Lower leg skin (tissue), 3 donors: ENCODE results near the gene SLC6A14.

Experiments used
- POLR2A ChIP-seq, 2 donors: fragments of 450-650 bp; IDR thresholded peaks; one replicate each; pipeline ENCODE4 v1.6.1; 2016 to 2017; ENCODE audit warnings: antibody characterized with exemption in 2 of 2, mild to moderate bottlenecking in 1 of 2, moderate library complexity in 1 of 2
- TF ChIP-seq, protein P1 (sequence below), 3 donors: fragments of 450-650 bp; IDR thresholded peaks; one replicate each; pipeline ENCODE4 v1.5.1; 2016; ENCODE audit warnings: antibody characterized with exemption in 3 of 3, mild to moderate bottlenecking in 3 of 3, moderate library complexity in 2 of 3

DNA sequence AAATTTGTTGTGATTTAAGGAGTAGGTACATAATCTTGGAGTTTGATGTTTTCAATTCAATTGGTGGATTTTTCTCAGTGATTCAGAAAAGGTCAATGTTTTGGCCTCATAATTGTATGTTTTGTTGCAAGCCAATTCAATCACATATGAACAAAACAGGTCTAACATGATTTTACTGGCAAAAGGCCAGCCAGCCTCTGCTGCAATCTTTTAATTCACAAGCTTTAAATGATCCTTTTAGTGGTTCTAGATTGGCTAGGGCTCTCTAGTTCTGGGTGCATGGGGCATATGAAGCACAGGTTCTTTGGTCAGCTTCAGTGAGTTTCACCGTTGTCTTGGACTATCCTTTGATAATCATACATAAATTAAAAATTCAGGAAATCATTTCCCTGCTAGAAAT is 19.2 kb upstream of the SLC6A14 start:
- no peak for TF ChIP-seq POLR2A (IDR thresholded peaks at IDR 0.05)
- TF ChIP-seq, protein P1, sequence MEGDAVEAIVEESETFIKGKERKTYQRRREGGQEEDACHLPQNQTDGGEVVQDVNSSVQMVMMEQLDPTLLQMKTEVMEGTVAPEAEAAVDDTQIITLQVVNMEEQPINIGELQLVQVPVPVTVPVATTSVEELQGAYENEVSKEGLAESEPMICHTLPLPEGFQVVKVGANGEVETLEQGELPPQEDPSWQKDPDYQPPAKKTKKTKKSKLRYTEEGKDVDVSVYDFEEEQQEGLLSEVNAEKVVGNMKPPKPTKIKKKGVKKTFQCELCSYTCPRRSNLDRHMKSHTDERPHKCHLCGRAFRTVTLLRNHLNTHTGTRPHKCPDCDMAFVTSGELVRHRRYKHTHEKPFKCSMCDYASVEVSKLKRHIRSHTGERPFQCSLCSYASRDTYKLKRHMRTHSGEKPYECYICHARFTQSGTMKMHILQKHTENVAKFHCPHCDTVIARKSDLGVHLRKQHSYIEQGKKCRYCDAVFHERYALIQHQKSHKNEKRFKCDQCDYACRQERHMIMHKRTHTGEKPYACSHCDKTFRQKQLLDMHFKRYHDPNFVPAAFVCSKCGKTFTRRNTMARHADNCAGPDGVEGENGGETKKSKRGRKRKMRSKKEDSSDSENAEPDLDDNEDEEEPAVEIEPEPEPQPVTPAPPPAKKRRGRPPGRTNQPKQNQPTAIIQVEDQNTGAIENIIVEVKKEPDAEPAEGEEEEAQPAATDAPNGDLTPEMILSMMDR (IDR thresholded peaks at IDR 0.05) = no peak
